Right lobe of liver (tissue), 4 donors: ENCODE measurements around the gene CASP10.

Experiments used
- CTCF ChIP-seq, 4 donors: fragments of 200-600 bp in 3 of 4; fragments of 450-650 bp in 1 of 4; IDR thresholded peaks; one replicate each; pipeline versions ENCODE4 v1.5.1 to v1.8.0; 2016 to 2022; ENCODE audit warnings: antibody characterized with exemption in 4 of 4, mild to moderate bottlenecking in 2 of 4
- POLR2A ChIP-seq: fragments of 450-650 bp; IDR thresholded peaks from one replicate; pipeline ENCODE4 v1.6.1; 2017; ENCODE audit warnings: antibody characterized with exemption, mild to moderate bottlenecking
- donor health status: DM: no; HTN: no; CAD: no.
- donor health status: DM: no; HTN: no; CAD: no.
- donor health status: DM: no; HTN: yes; CAD: no.

DNA sequence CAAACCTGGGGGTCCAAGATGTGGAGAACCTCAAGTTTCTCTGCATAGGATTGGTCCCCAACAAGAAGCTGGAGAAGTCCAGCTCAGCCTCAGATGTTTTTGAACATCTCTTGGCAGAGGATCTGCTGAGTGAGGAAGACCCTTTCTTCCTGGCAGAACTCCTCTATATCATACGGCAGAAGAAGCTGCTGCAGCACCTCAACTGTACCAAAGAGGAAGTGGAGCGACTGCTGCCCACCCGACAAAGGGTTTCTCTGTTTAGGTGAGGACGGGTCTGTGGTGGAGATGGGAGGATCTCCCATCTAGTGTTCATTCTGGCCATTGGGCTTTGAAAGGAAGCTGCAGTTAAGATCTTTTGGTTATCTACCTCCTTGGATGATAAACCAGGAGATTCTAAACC is 2.9 kb downstream of the CASP10 start:
- no peak for TF ChIP-seq CTCF (IDR thresholded peaks at IDR 0.05)
- no peak for TF ChIP-seq POLR2A
